ENCODE data around the gene POR. TPM values are rescaled to one million over a fixed set of nuclear protein-coding genes. Genes with fewer than 3 reads are reported as not detected.
"Not testable (repeated sequence)": the region's sequence is repeated elsewhere in the genome, so short reads cannot be mapped to it uniquely, and the experiment has no call there.

The POR gene
- total RNA-seq, 1 donor: 35.2 TPM

DNA sequence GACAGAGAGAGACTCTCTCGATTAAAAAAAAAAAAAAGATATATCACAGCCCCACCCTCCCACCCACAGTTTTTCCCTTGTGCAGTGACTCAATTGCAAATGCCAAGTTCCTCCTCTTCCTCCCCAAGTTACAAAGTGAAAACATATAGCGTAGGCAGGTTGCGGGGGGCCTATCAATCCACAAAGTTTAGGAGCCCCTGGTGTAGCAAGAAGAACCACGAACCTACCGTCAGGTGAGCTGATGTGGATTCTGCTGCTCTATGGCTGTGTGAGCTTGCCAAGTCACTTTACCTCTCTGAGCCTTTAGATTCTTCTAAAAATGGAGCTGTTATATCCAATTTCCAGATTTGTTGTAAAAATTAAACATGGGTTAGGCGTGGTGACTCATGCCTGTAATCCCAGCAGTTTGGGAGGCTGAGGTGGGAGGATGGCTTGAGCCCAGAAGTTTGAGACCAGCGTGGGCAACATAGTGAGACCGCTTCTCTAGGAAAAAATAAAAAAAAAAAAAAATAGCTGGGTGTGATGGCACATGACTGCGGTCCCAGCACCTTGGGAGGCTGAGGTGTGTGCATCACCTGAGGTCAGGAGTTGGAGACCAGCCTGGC lies 44.3 kb upstream of the POR start:
- TF ChIP-seq, protein P1, sequence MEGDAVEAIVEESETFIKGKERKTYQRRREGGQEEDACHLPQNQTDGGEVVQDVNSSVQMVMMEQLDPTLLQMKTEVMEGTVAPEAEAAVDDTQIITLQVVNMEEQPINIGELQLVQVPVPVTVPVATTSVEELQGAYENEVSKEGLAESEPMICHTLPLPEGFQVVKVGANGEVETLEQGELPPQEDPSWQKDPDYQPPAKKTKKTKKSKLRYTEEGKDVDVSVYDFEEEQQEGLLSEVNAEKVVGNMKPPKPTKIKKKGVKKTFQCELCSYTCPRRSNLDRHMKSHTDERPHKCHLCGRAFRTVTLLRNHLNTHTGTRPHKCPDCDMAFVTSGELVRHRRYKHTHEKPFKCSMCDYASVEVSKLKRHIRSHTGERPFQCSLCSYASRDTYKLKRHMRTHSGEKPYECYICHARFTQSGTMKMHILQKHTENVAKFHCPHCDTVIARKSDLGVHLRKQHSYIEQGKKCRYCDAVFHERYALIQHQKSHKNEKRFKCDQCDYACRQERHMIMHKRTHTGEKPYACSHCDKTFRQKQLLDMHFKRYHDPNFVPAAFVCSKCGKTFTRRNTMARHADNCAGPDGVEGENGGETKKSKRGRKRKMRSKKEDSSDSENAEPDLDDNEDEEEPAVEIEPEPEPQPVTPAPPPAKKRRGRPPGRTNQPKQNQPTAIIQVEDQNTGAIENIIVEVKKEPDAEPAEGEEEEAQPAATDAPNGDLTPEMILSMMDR (IDR thresholded peaks at IDR 0.05; ENCODE audit: insufficient read depth, low read length): no peak
- DNase-seq (ENCODE audit: low read depth): no peak
- H3K4me3 ChIP-seq (ENCODE audit: low read depth, low read length): no peak overlapping the region

DNA sequence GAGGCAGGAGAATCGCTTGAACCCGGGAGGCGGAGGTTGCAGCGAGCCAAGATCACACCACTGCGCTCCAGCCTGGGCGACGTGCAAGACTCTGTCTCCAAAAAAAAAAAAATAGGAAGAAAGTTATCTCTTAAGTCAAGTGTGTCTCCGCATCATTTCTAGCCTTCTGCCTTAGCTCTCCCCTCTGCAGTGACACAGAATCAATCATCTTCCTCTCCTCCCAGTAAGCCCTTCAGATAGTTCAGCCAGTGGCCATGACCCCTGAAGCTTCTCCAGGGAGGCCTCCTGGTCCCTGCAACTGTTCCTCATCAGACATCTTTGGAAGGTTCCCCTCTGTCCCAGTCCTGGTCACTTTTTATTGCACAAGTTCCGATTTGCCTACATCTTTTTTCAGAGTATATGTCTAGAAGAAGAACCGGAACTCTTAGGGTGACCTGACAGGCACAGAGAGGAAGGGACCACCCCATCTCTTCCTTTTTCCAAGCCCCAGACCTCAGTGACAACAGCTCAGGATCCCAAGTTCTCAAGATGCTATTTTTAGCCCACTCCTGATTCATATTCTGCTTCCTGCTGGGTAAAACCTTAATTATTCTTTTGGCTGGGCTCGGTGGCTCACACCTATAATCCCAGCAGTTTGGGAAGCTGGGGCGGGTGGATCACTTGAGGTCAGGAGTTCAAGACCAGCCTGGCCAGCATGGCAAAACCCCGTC lies 42.7 kb upstream of the POR start:
- peak; percentile 11 for DNase-seq (ENCODE audit: low read depth)
- H3K4me3 ChIP-seq (ENCODE audit: low read depth, low read length): no peak overlapping the region
- TF ChIP-seq, protein P1 (IDR thresholded peaks at IDR 0.05; ENCODE audit: insufficient read depth, low read length): no peak

DNA sequence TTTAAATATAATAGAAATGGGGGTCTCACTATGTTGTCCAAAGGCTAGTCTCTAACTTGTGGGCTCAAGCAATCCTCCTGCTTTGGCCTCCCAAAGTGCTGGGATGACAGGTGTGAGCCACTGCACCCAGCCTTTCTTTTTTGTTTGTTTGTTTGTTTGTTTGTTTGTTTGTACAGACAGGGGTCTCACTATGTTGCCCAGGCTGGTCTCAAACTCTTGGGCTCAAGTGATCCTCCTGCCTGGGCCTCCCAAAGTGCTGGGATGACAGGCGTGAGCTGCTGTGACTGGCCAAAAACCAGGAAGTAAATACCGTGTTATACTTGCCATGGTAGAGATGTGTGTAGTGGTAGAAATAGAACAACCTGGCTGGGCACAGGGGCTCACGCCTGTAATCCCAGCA lies 40.8 kb upstream of the POR start:
- DNase-seq (ENCODE audit: low read depth); H3K4me3 ChIP-seq (ENCODE audit: low read depth, low read length): not testable (repeated sequence)

DNA sequence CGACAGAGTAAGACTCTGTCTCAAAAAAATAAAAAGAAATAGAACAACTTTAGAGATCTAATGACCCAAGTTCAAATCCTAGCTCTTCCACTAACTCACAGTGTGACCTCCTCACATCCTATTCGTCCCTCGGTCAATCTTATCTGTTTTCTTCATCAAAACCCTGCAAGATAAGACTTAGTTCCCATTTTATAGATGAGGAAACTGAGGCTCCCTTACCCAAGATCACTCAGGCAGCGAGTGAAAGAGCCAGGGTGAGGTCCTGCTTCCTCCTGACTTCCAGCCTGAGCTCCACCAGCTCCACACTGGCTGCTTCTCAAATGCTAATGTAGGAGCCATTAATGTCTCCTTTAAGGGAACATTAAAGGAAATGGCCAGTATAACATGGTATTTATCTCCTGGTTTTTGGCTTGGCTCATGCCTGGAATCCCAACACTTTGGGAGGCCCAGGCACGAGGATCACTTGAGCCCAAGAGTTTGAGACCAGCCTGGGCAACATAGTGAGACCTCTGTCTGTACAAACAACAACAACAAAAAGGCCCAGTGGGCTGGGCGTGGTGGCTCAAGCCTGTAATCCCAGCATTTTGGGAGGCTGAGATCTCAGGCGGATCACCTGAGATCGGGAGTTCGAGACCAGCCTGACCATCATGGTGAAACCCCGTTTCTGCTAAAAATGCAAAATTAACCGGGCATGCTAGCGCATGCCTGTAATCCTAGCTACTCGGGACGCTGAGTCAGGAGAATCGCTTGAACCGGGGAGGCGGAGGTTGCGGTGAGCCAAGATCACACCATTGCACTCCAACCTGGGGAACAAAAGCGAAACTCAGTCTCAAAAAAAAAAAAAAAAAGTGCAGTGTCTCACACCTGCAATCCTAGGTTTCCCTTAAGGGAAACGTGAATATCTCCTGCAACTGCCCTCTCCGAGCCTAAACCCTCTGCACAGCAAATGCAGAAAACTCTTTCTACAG lies 39.6 kb upstream of the POR start:
- DNase-seq (ENCODE audit: low read depth): no peak
- TF ChIP-seq, protein P1 (IDR thresholded peaks at IDR 0.05; ENCODE audit: insufficient read depth, low read length): no peak

DNA sequence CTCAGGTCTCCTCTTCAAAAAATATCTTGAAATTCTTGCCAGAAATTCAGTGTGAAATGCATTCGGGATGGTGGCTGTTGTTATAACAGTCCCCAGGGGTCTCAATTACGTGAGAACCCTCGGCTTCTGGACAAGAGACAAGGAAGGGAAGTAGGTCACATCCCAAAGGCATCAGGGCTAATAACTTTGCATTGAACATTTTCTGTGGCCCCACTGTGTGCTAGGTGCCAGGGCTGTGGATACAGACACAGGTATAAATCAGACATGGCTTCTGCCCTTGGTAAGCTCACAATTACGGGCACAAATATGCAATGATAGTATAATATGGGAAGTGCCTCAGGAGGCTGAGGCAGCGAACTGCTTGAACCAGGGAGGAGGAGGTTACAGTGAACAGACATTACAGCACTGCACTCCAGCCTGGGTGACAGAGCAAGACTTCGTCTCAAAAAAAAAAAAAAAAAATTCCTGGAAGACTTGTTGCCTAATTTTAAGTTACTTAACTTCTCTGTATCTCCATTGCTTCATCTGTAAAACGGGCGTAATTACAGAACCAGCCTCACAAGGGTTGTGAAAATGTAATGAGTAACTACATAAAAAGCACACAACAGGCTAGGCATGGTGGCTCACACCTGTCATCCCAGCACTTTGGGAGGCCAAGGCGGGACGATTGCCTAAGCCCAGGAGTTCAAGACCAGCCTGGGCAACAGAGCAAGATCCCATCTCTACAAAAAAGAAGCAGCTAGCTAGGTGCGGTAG lies 38.7 kb upstream of the POR start:
- H3K4me3 ChIP-seq (ENCODE audit: low read depth, low read length): no peak overlapping the region
- DNase-seq (ENCODE audit: low read depth): no peak
- TF ChIP-seq, protein P1 (IDR thresholded peaks at IDR 0.05; ENCODE audit: insufficient read depth, low read length): no peak

More for the DNA sequence above, 39.6 kb upstream of the POR start:
- no peak overlapping the region for H3K4me3 ChIP-seq (ENCODE audit: low read depth, low read length)

DNA sequence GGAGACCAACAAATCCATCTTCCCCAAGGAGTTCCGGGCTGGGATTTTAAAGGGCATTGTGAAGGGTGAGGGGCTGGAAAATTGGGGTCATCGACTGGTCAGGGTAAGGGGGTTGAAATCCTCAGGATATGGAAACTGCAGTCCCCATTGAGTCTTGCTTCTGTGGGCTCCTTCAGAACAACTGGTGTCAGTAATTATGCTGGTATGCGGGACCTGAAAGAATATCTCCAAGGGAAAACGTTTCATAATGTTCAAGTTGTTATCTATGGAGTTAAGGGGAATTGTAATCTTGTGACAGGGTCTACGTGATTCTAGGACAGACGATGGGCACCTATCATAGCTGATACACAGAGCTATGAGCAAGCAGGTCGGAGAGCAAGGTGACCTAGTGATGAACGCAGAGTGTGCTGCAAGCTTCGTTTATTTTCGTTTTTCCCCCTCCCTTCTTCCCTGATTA lies 36.6 kb upstream of the POR start:
- peak overlapping the region; percentile 64 for H3K4me3 ChIP-seq (ENCODE audit: low read depth, low read length)
- TF ChIP-seq, protein P1 (IDR thresholded peaks at IDR 0.05; ENCODE audit: insufficient read depth, low read length): no peak
- DNase-seq (ENCODE audit: low read depth): no peak

All from fibroblast of the aortic adventitia (primary cell).